Psoas muscle (tissue), 8 donors: Measurements from ENCODE around the gene USP40. TPM values are rescaled to one million over a fixed set of nuclear protein-coding genes. Genes with fewer than 3 reads are reported as not detected.

ENCODE experiments used
- ATAC-seq, 4 donors: fragments of 200-7000 bp; cut with Tn5 transposase; one replicate each; pipeline ENCODE4 v1.9.1; 2020; ENCODE audit warnings: moderate library complexity in 3 of 4, mild to moderate bottlenecking in 2 of 4
- DNase-seq, 2 donors: peaks; one replicate each; pipeline ENCODE4 v3.0.0-alpha.2; 2020
- H3K27ac ChIP-seq: fragments of 200-600 bp; one replicate; pipeline ENCODE4 v1.8.0; 2022
- H3K27me3 ChIP-seq, 3 donors: fragments of 200-600 bp in 1 of 3; one replicate each; pipeline versions ENCODE4 v1.6.1 to v1.8.0; 2013 to 2022; ENCODE audit warnings: low read length in 2 of 3, mild to moderate bottlenecking in 2 of 3, moderate library complexity in 1 of 3; ENCODE audit not compliant: insufficient read depth in 3 of 3
- H3K36me3 ChIP-seq, 2 donors: fragments of 200-600 bp in 1 of 2; one replicate each; pipeline versions ENCODE4 v1.6.1 to v1.8.0; 2013 to 2022; ENCODE audit warnings: low read depth in 1 of 2, mild to moderate bottlenecking in 1 of 2, moderate library complexity in 1 of 2; ENCODE audit not compliant: insufficient read depth in 1 of 2
- H3K4me1 ChIP-seq: fragments of 200-600 bp; one replicate; pipeline ENCODE4 v1.8.0; 2022
- H3K4me3 ChIP-seq: fragments of 200-600 bp; one replicate; pipeline ENCODE4 v1.8.0; 2022; ENCODE audit warnings: mild to moderate bottlenecking
- H3K9me3 ChIP-seq: fragments of 200-600 bp; one replicate; pipeline ENCODE4 v1.8.0; 2022
- WGBS, 3 donors: extraction: QIAGEN DNeasy Blood & Tissue Kit; methylation state at CpG; one replicate each; pipeline versions ENCODE4 v1.1.6 to v1.1.7; 2013; 5-methylcytosine and 5-hydroxymethylcytosine counted together
- intact Hi-C, 2 donors: fragments of 100-400 bp; cut with DNase I; formaldehyde crosslinking; loops; one replicate each; pipeline versions ENCODE4 v1.11.0 to v1.14.2; 2022
- polyA plus RNA-seq, 3 donors: library from polyadenylated mRNA; stranded (reverse); fragments of 200-250 nt; gene quantifications; one replicate each; pipeline ENCODE4 v1.2.3, GENCODE V29; 2013
- total RNA-seq, 4 donors: library from RNA; stranded (reverse); fragmentation: NEBNext Ultra II Directional in 2 of 4; extraction: Animal tissue kit (Norgen Biotek cat#: 25700) in 2 of 4; gene quantifications; one replicate each; pipeline versions ENCODE4 v1.2.1 to v1.2.4, GENCODE V29; 2021 to 2023
- TF ChIP-seq, protein P1 (sequence below): fragments of 200-600 bp; IDR thresholded peaks from one replicate; pipeline ENCODE4 v1.8.0; 2022; ENCODE audit warnings: antibody characterized with exemption
- donor health status: healthy with polysubstance abuse.
- donor health status: DM: no; HTN: no; CAD: no; lungs with moderate emphysema.
- donor health status: Bipolar disorder and iron deficiency.
- donor health status: healthy.
- donor health status: DM: yes; HTN: yes; CAD: no.
- donor health status: DM: no; HTN: no; CAD: no.
- donor health status: DM: no; HTN: no; CAD: no.
- donor health status: DM: yes; HTN: yes; CAD: no.

USP40 gene
- total and polyA plus RNA-seq, 7 donors, result 9.1 to 23.3 (median 19.4) TPM

DNA sequence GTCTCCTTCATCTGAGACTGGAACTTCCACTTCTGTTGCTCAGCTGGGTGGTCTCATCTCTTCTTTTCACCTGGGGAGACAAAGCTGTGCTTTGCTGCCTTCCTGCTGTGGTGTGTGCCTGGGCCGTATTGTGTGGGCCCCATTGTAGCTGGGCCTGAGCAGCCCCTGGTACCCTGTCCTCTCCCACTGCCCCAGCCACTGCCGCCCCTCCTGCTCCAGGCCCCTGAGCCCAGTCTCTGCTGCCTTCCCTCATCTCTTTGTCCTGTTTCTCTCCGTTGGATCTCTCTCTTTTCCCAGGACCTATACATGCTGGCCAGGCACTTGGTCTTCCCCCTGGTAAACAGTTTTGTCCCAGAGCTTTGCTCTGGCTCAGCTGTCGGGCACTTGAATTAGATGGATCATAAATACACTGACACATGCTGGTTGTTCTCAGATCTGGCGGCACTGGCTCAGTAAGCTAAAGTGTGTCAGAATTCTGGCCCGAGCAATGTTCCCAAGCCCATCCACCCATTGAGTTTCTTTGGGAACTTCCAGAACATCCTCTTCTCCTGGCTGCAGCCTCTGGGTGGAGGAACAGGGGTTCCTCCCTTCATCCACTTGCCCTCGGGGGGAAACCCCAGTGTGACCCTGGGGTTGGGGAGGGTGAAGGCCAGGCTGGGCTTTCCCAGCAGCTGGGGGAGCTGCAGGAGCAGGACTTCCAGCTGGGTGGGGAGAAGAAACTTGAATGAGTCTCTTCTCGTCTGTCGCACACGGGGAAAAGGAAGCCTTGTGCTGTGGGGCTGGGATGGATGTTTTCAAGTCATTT is 113.3 kb downstream of the USP40 start:
- H3K27ac ChIP-seq, result peak overlapping the region; percentile 39
- ATAC-seq (no peak), DNase-seq (peak in 1 of 2 donors; percentile 36)
- TF ChIP-seq, protein P1, sequence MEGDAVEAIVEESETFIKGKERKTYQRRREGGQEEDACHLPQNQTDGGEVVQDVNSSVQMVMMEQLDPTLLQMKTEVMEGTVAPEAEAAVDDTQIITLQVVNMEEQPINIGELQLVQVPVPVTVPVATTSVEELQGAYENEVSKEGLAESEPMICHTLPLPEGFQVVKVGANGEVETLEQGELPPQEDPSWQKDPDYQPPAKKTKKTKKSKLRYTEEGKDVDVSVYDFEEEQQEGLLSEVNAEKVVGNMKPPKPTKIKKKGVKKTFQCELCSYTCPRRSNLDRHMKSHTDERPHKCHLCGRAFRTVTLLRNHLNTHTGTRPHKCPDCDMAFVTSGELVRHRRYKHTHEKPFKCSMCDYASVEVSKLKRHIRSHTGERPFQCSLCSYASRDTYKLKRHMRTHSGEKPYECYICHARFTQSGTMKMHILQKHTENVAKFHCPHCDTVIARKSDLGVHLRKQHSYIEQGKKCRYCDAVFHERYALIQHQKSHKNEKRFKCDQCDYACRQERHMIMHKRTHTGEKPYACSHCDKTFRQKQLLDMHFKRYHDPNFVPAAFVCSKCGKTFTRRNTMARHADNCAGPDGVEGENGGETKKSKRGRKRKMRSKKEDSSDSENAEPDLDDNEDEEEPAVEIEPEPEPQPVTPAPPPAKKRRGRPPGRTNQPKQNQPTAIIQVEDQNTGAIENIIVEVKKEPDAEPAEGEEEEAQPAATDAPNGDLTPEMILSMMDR, result no peak
- 49 to 73% (median 55%) methylated on average over 10 of the region's 10 CpGs for WGBS, 3 donors
- intact Hi-C loops, result no loop called here
- H3K4me3 ChIP-seq, result no peak overlapping the region
- no peaks in the 10 kb centered on the region for H3K4me1 ChIP-seq
- H3K27me3 ChIP-seq, result no peaks in the 10 kb centered on the region
- peaks cover 16 to 100% of the 10 kb centered on the region in 2 donors for H3K36me3 ChIP-seq
- no peaks in the 10 kb centered on the region for H3K9me3 ChIP-seq

DNA sequence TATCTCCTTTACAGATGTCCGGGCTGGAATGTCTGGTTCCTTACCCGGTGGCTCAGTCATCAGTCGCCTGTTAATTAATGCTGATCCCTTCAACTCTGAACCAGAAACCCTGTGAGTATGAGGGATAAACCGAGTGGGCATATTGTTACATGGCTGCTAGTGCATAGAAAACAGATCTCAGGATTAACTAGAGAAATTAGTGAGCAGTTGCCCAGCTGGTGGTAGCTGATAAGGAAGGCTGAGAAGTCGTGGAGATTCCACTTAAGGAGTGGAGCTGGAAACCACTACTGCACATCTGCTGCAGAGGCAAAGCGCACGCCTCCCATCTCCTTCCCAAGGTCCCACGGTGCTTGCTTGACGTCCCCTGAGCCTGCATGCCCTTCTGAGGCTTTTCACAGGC is 114.6 kb downstream of the USP40 start:
- Histone ChIP-seq H3K4me3 (no peak overlapping the region), H3K36me3 (peaks cover 16 to 100% of the 10 kb centered on the region in 2 donors), H3K4me1 (no peaks in the 10 kb centered on the region), H3K27ac (no peak overlapping the region), H3K9me3 (no peaks in the 10 kb centered on the region), H3K27me3 (no peaks in the 10 kb centered on the region)
- no peak for ATAC-seq
- no peak for DNase-seq
- WGBS, 3 donors, result 71 to 81% (median 74%) methylated on average over 9 of the region's 9 CpGs
- TF ChIP-seq, protein P1, result no peak
- intact Hi-C loops, result no loop called here

DNA sequence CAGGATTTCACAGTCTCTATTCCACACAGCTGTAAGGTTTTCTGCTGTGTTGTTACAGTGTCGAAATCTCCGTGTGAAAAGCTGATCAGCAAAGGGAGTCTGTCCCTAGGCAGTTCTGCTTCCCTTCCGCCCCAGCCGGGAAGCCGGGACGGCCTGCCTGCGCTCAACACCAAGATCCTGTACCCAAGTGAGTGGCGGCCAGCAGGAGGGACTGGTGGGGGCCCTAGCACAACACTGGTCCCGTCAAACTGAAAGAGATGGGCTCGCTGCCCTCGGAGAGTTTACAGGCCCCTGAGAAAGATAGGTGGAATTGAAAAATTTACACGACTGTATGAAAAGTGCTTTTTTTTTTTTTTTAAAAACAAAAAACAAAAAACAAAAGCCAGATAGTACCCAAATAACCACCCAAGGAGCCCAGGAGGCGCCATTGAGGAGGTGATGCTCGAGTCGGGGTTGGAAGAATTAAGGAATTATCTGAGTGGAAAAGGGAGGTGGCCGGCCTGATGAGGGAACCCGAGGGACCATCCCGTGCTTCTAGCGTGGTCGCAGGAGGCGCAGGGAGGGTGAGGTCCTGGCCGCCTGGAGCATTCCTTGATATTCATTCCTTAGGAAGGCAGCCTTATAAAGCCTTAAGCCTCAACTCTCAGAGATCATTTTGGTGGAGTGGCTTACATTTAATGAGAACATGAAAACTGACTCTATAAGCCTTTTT is 115.6 kb downstream of the USP40 start:
- H3K27me3 ChIP-seq, result no peaks in the 10 kb centered on the region
- DNase-seq, result peak; percentile 10 to 46
- TF ChIP-seq, protein P1, result no peak
- H3K4me3 ChIP-seq, result no peak overlapping the region
- WGBS, 3 donors, result 86 to 91% (median 86%) methylated on average over 22 of the region's 22 CpGs
- no peaks in the 10 kb centered on the region for H3K4me1 ChIP-seq
- no peak overlapping the region for H3K27ac ChIP-seq
- ATAC-seq, result no peak
- peaks cover 19 to 100% of the 10 kb centered on the region in 2 donors for H3K36me3 ChIP-seq
- intact Hi-C loops, result no loop called here
- no peaks in the 10 kb centered on the region for H3K9me3 ChIP-seq

DNA sequence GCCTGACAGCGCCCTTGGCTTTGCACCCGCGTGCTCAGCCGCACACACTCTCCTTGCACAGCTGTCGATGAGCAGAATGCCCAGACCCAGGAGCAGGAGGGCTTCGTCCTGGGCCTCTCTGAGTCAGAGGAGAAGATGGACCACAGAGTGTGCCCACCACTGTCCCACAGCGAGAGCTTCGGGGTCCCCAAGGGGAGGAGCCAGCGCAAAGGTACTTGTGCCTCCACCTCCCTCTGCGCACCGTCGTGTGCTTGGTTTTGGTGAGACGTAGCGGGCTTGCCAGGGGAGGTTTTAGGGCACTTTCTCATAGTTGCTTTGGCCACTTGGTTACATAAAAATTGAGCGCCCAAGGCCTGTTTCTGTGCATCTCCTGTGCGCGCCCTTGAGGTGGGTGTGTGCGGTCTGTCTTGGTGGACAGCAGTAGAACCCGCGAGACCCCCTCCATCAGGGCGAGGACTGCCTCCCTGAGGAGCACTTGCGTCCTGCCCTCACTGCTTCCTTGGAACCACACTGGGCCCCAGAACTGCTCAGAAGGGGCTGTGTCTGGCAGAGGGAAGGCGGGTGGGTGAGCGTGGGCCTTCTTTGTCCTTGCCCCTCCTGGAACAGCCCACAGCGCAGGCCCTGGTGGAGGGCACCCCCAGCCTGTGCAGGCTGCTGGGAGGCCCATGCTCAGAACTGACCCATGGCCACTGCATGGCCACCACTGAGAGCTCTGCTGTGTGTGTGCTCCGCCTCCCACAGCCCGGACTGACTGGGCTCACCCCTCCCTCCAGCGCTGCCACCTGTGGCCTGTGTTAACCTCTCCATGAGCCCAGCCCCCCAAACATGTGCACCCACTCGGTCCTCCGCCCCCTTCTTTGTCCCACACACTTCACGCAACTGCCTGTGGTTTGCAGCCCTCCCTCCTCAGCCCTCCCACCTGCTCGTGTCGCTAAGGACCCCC is 116.4 kb downstream of the USP40 start:
- intact Hi-C loops, result no loop called here
- ATAC-seq (peak in 3 of 4 donors; percentile 11 to 27 (median 11)), DNase-seq (peak; percentile 12 to 48)
- 83 to 89% (median 85%) methylated on average over 32 to 33 of the region's 33 CpGs for WGBS, 3 donors
- peak overlapping the region; percentile 23 for H3K27ac ChIP-seq
- no peak overlapping the region for H3K4me3 ChIP-seq
- no peaks in the 10 kb centered on the region for H3K27me3 ChIP-seq
- TF ChIP-seq, protein P1, result no peak
- no peaks in the 10 kb centered on the region for H3K4me1 ChIP-seq
- H3K36me3 ChIP-seq, result peaks cover 16 to 100% of the 10 kb centered on the region in 2 donors
- no peaks in the 10 kb centered on the region for H3K9me3 ChIP-seq
